DMS53 treated with DMSO at 0.1 percent for 48 hours (cell line): Measurements from ENCODE around the gene SPDYE9.
"Not testable (repeated sequence)": the region's sequence is repeated elsewhere in the genome, so short reads cannot be mapped to it uniquely, and the experiment has no call there.

Experiments
- DNase-seq: peaks from one replicate; lab custom pipeline; 2025; ENCODE audit not compliant: unreplicated experiment; lab: John Stamatoyannopoulos, UW

SPDYE9 gene, protein sequence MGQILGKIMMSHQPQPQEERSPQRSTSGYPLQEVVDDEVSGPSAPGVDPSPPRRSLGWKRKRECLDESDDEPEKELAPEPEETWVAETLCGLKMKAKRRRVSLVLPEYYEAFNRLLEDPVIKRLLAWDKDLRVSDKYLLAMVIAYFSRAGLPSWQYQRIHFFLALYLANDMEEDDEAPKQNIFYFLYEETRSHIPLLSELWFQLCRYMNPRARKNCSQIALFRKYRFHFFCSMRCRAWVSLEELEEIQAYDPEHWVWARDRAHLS

DNA sequence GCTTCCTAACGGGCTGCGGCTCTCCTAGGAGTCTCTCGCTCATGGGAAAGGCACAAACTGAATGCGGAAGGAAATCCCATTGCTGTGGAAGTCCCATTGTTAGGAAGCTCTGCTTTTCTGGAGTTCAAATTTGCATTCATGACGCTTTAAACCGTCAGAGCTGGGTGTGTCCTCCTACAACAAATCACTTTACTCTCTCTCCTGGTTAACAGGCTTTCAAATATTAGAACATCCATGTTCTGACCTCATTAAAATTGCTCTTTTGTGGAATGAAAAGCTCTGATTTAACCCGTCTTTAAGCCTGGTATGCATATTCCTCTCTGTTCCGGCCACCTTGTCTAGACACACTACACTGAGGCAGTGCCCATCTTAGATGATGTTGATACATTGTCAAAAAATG, at the start of gene SPDYE9:
SPDYE9 (minus strand) TSS at position 101 of the 400 bp plus-strand sequence. CDS start 1,800 bp downstream, outside the sequence.
- not testable (repeated sequence) for DNase-seq

DNA sequence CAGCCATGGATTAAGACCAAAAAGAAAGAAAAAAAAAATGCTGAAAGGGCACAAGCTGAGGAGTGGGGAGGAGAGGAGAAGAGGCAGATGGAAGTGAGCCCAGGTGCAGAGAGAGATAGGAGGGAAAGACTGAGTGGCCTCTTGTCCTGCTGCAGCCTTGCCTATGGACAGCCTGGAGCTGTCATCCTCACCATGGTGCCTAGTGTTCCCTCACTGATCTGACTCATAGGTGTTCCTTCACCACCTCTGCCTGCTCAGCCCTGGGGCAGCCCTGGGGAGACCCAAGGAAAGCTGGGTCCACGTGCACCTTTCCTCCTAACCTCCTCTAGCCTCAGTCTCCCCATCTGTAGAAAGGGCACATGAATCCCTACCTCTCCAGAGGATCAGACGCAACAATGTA, 49.0 kb upstream of the SPDYE9 start:
- not testable (repeated sequence) for DNase-seq

DNA sequence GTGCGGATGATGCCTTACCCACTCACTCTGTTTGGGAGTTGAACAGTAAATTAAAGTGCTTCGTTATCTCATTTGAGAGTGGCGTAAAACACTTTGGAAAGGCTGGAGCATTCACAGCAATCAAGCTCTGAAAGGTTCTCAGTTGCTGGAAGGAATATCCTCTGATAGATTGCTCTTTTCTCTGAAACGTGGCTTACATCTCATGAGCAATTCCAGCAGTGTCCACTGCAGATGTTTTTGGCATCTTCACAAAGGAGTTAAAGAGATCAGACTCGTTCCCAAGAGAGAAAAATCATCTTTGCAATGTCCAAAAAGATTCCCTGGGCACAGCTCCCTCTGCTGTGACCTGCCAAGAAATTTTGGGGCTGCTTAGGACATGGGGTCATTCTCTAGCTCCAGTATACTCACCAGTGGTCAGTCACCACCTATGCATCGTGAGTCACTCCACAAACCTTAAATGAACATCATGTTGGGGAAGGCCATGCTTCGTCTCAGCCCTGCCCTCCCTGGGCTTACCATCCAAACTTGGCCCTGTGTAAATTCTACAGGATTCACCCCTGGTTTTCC, 46.9 kb upstream of the SPDYE9 start:
- DNase-seq, result not testable (repeated sequence)

DNA sequence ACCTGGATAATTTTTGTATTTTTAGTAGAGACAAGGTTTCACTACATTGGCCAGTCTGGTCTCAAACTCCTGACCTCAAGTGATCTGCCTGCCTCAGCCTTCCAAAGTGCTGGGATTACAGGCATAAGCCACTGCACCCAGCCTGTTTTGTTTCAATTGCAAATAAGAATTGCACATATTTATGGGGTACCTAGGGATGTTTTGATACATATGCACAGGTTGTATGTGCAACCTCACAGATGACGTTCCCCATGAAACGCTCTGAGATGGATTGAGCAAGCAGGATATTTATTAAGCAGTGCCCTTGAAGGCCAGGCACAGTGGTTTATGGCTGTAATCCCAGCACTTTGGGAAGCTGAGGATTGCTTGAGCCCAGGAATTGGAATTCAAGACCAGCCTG, 44.8 kb upstream of the SPDYE9 start:
- DNase-seq, result not testable (repeated sequence)

DNA sequence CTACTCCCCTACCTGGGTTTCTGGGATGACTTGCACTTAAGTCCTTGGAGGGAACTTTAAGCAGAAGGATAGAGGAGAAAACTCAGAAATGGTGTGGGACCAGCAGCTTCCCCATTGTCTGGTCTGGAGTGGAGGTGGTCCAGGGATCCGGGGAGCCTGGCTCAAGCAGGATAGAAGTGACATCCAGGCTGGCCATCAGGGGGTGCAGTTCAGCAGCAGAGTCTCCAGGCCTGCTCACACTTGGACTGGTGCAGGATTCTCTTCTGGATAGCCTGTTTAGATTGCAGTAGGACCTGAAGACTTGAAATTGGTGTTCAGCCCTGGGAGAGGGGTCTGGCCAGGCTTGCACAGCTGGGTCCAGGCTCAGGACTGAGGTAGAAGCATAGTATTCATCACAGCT, 38.3 kb upstream of the SPDYE9 start:
- DNase-seq, result not testable (repeated sequence)

DNA sequence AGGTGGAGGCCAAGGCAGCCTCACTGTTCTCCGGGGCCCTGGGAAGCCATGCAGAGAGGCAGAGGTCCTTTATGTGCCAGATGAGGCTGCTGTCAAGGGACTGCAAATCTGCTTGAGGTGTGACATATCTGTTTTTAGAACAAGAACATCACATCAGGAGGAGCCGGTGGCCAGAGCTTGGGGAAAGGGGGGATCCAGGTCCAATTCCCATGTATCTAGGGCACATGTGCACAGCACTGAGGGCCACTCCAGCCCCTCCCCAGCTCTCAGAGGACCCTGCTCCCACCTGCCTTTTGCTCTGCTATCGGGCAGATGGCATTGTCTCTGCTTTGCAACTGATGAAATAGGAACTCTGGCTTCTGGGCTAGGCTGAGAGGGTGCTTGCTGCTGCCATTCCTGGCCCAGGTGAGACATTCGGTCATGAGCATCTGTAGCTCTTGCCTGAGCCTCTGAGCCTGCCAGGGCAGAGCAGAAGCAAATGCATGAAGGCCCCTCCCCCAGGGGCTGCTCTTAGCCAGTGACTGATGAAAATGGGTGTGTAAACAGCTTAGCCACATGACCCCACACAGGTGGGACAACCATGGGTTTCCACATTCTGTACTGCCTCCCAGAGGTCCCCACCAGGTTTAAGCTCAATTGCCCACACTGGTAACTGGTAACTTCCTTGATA, 37.1 kb upstream of the SPDYE9 start:
- DNase-seq, result not testable (repeated sequence)

DNA sequence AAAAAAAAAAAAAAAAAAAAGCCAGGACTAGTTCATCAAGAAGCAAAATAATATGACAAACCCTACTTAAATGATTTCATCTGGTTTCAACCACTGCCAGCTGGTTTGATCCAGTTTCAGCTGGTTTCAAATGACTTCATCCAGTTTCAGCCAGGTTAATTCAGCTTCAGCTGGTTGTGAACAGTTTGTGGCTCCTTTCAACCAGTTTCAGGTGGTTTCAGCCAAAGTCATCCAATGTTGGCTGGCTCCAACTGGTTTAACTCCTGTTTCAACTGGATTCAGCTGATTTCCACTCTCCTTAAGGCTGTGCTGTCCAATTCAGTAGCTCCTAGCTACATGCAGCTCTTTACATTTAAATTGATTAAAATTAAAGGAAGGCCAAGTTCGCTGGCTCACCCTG, 32.3 kb upstream of the SPDYE9 start:
- not testable (repeated sequence) for DNase-seq

DNA sequence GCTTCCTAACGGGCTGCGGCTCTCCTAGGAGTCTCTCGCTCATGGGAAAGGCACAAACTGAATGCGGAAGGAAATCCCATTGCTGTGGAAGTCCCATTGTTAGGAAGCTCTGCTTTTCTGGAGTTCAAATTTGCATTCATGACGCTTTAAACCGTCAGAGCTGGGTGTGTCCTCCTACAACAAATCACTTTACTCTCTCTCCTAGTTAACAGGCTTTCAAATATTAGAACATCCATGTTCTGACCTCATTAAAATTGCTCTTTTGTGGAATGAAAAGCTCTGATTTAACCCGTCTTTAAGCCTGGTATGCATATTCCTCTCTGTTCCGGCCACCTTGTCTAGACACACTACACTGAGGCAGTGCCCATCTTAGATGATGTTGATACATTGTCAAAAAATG, 28.0 kb downstream of the SPDYE9 start, which contains the start of gene SPDYE11:
SPDYE11 (minus strand) TSS at position 101 of the 400 bp plus-strand sequence. CDS start 1,800 bp downstream, outside the sequence.
- not testable (repeated sequence) for DNase-seq

DNA sequence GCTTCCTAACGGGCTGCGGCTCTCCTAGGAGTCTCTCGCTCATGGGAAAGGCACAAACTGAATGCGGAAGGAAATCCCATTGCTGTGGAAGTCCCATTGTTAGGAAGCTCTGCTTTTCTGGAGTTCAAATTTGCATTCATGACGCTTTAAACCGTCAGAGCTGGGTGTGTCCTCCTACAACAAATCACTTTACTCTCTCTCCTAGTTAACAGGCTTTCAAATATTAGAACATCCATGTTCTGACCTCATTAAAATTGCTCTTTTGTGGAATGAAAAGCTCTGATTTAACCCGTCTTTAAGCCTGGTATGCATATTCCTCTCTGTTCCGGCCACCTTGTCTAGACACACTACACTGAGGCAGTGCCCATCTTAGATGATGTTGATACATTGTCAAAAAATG, 56.2 kb downstream of the SPDYE9 start, which contains the start of gene SPDYE8:
SPDYE8 (minus strand) TSS at position 101 of the 400 bp plus-strand sequence. CDS start 1,800 bp downstream, outside the sequence.
- not testable (repeated sequence) for DNase-seq
